GM18907 (cell line): Measurements from ENCODE around the gene PRKD1.

Experiments
- ATAC-seq: cut with Tn5 transposase; IDR thresholded peaks from one replicate; pipeline ENCODE4 v1.9.1; 2021; ENCODE audit warnings: mild to moderate bottlenecking, moderate library complexity; ENCODE audit not compliant: unreplicated experiment

The PRKD1 gene

DNA sequence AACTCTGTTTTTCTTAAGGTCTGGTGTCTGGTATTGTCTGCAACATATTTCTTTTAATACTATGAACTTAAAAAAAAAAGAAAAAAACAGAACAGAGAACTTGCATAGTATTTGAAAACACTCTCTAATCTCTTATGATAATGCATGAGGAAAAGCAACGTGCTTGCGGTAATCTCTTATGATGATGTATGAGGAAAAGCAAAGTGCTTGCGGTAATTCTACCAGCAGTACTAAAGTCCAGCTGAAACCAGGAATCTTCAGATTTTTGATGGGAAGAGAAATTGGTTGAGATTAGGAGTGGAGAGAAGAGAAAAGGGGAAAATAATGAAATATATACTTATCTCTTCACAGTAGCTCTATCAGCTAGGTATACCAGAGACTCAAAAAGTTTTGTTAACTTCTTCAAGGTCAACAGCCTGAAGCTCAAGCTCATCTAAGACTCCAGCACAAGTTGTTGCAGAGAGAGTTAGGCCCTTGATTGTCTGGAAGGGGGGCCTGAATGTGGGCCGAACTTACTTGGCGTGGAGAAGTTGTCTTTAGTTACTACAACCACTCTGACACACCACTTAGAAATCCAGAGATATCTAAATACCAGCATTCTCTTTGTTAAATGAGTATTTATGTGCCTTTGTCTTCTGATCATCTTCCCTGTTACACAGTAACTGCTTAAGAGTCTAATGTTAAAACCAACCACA, 240.4 kb downstream of the PRKD1 start:
- ATAC-seq = no peak

DNA sequence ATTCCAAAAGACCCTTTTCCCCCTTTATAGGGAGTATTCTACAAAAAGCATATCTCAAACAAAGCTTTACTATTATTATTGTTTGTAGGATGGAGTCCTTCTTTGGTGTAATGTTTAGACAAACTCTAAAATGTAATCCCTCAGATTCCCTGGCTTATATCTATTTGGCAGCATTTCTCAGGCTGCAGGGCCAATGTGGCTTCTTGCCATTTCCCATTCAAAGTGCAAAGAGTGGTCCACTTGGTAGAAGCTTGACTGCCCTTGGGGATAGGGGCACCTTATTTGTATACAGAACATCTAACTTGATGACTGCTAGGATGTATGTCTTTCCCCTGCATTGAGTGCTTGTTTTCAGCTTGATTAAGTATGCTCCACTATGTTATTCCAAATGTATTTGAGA, 242.7 kb downstream of the PRKD1 start:
- no peak for ATAC-seq

DNA sequence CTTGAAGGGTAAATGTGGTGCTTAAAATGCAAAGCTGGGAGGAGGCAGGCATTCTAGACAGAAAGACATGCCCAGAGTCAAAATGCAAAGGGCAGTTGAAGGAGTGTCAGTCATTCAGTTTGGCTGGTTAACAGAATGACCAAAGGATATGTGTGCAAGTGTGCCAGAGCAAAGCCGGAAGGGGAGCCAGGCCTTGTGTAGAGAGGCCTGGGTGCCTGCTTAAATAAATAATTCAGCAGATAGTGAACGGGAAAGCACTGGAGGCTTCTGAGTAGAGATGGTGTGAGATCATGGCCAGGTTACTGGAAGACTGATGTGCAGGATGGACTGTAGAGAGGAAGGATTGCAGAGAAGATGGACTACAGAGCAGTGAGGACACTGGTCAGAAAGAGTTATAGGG, 244.9 kb downstream of the PRKD1 start:
- no peak for ATAC-seq

DNA sequence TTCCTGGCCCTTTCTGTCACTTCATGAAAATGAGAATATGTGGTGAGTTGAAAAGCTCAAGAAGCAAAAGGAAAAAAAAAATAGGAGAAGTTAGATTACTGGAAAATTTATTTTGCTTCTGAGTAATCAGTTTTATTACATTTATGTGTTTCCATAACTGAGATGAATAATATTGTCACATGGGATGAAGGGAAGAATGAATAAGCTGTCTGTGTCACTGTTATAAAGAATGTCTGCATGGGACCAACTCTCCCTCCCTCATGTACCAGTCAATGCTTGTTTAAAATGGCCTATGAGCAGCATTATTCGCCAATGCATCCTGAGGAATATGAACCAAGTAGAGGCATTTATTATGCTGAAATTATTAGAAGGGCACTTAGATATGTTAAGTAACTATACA, 246.3 kb downstream of the PRKD1 start:
- no peak for ATAC-seq

DNA sequence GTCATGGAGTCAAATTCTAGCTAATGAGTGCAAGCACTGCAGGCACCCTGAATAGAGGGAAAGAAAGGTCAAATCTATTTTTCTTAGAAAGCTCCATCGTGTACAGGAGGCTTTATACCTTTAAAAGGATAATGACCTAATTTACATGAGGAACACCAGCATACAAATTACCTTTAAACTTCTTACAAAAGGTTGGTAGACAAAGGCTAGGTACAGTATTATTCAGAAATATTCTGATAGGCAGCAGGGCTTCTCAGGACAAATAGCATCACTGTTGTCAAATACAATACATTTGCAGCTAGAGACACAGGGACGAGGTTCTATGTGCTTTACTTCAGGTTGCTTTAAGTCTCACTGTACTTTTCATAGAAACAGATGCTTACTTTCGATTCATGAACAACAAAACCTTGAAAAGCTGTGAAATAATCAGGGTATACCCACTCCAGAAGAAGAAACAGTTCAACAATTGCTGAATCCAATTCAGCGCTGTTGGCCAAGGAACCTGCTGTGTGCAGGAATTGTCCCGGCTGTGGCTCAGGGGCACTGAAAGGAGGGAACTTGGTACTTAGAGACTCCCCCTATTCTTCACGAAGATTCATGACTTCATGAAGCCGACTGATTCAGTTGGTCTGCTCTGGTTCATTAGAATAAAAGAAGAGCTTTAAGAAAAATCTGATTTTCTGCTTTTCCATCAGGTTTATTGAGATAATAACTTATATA, 252.9 kb downstream of the PRKD1 start:
- no peak for ATAC-seq

DNA sequence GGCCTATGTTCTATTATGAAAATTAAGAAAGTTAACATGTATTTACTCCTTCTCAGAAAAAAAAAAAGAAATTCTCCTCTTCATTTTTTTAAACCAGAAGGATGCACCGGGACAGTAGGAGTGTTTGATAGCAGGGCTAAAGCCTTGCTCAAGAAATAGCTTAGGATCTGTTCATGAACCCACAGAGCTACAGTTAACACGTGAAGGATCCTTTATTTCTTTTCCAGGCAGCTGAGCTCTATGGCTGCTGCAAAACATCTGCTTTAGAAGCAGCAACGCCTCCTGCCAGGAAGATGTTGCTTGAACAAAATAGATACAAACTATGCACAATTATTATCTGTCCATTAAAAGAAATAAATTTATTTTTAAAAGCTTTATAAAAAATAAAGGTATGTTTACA, 254.8 kb downstream of the PRKD1 start:
- ATAC-seq = no peak

DNA sequence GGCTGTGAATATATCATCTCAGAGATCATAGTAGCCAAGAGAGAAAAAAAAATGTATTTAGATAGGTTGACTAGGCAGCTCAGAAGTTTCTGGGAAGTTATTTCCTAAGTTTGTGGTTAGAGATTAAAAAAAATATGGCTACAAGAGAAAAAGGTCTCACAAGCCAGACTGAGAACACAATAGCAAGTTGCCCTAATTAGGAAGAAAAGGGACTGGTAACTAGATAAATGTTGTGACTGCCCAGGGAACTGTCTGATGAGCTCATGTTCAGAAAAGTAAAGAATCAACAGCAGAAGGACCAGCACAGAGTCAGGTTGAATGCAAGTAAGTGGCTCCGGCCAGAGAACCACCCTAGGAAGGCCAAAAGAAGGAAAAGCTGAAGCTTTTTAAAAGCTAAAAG, 256.6 kb downstream of the PRKD1 start:
- ATAC-seq = no peak

DNA sequence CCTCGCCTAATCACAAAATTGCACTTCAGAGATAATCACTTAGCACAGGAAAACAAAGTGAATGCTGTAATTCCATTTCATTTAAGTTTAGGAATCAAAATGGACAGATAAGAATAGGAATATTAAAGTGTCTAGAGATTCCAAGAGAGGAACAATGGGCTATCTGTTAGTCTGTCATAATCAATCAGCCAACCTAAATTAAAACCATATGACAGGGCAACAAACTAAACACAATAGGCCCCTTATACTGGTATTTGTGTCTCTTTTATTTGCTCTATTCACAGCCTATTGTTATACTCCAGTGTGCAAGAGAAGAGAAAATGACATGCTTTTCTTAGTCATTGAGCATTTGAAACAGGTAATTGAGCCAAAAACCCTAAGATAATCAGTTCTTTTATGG, 259.4 kb downstream of the PRKD1 start:
- ATAC-seq = no peak

DNA sequence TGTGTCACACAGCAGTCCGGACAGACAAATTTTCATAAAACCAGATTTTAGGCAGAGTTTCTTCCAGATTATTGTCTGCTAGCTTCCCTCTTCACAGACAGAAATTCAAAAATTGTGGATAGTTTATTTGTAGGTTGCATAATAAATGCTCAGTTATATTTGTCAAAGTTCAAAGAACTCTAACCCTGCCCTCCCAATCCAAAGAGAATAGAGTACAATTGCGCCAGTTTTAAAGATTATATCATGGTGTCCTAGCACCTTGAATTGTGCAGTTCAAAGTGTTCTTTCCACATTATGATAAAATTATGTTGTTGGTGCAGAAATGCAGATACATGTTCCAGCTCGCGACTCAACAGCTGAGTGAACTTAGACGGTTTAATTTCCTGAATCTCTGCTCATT, 263.1 kb downstream of the PRKD1 start:
- no peak for ATAC-seq

DNA sequence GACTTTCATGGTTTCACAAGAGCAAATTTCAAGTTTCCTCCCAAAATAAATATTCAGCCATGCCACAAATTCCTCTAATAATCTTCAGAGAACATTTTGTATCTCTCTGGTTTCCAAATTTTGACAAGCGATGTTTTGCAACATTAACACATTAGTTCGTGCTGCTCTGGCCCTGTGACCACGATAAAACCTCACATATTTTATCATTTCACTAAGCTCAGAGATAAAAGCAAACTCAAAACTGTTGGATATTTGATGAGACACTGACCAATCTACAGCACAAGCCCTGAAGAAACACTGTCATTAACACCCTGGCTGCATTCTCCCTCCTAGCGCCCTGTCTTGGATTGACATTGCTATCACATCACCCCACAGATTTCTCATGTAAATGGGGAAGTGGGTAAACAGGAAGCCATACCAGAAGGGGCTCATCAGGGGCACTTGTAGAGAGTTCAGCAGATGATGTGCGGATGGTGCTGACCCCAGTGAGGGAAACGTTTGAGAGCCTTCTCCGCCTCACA, 264.3 kb downstream of the PRKD1 start:
- no peak for ATAC-seq

DNA sequence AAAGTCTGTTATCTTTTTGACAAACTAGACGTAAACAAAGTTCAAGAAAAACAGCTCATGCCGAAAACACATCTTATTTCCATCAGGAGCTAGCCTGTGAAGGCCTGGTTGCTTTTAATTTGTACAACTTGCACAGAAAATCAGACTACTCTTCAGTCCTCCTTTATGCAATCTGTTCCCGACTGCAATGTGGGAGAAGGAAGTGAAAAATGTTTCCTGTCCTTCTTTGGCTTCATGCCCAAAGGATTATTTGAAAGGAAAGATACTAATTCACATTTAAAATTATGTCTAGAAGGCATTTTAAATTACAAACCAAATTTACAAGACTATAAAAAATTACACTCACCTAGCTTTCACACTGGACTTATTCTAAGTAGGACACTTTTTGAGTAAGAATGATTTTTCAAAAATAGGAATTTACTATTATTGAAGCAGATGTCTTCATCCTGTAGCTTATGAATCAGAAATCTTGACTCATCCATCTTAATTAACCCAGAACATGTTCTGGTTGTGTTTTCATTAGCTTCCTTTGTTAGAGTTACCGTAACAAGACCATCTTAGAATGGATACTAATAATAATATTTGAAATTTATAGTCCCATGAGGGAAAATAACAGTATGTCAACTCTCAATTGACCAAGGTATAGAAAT, 272.6 kb downstream of the PRKD1 start:
- ATAC-seq = no peak

DNA sequence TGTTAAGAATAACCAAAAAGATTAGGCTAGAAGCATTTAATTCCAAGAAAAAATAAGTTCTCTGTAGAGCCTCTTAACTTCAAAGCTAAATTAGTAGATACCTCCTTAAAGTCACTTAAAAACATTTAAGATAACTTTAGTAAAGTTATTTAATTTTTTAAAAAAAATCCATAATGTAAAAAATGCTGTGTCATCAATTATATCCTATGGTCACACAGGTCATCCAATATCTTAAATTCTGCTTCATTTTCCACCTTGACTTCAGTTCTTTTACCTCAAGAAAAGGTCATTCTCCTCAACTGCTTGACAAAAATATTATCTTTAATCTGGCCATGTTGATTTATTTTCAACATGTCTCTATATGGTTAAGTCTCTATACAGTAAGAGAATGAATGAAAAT, 274.3 kb downstream of the PRKD1 start:
- ATAC-seq = no peak

DNA sequence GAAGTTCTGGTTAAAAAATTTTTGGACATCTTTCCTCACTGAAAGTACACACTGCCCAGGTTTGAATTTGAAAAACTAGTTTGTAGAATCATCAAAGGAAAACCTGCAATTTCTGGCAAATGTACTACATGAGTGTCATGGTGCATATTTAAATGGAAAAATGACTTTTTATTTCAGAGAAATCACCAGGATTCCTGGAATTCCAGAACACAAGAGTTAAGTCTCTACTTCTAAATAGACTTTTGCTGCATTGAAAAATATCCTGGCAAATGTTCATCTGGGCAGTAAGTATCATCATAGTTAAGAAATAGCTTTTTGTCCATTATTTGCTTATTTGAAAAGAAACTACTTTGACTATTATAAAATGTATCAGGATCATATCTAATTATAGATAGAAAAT, 275.1 kb downstream of the PRKD1 start:
- ATAC-seq = no peak

DNA sequence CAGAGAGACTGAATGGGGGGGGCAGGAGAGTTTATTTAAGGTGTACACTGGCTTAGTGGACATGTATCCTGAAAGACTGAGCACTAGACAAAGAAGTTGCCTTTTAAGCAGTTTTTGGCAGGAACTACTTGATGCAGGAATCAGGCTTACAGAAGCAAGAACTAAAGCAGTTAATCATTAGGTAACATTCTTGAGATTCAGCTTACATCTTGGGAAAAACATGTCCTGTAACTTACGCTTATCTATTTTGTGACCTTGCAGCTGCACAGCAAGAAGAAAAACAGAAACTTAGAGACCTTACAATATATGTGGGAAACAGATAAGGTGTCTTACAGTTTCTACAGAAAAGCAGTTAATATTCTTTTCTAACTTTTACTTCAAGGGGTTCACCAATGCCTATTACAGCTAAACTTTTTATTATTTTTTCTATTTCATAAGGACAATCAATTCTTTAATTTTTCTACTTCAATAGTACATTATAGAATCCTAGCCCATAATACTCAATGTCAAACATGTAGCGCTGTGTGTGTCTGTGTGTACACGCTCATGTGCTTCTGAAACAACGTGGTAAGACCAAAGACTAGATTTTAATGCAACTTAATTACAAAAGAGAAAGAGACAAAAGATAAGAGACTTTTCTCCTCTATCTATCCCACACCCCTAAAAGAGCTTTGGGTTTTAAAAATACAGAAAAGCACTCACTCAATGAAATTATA, 276.9 kb downstream of the PRKD1 start:
- no peak for ATAC-seq

DNA sequence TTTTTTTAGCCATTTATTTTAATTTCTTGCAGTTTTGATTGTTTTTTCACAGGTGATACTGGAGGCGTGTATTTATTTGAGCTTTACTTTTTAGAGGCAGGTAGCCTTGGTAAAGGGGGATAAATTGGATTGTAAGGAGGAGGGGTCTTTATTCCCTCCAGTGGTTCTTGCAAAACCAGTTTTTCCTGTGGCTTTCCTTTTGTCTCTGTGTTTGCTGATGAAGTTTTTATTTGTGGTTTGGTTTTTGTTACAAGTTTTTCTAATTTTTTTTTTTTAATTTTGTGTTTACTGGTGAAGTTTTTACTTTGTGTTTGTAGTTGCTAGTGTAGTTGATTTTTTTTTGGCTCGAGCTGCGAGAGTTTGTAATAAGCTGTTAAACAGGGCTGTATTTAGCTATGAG, 278.5 kb downstream of the PRKD1 start:
- no peak for ATAC-seq

DNA sequence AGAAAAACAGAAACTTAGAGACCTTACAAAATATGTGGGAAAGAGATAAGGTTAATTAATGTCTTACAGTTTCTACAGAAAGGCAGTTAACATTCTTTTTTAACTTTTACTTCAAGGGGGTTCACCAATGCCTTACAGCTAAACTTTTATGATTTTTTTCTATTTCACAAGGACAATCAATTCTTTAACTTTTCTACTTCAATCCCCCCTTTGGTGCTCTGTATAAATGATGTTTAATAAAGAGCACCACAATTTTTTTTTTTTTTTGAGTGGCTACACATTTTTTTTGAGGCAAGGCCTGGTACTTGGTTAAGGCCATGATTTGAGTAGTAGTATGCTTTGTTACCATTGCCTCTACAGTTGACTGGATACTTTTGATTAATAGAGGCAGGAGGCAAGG, 279.6 kb downstream of the PRKD1 start:
- no peak for ATAC-seq

DNA sequence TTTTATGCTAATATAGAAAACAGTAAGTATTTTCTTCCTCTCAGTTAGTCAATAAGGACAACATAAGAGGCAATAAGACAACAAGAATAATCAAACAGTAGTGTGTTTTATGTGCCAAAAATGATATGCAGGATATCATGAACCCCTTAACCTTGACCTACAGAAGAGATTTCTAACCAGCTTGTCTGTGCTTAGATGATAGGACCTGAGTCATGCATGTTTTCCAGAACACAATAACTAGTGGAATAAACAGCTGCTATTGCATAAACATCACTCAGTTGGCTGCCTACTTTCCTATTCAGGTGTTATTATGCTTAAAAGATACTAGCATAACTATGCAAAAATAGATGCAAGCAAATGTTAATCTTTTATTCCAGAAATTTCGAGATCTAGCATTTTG, 282.5 kb downstream of the PRKD1 start:
- no peak for ATAC-seq

DNA sequence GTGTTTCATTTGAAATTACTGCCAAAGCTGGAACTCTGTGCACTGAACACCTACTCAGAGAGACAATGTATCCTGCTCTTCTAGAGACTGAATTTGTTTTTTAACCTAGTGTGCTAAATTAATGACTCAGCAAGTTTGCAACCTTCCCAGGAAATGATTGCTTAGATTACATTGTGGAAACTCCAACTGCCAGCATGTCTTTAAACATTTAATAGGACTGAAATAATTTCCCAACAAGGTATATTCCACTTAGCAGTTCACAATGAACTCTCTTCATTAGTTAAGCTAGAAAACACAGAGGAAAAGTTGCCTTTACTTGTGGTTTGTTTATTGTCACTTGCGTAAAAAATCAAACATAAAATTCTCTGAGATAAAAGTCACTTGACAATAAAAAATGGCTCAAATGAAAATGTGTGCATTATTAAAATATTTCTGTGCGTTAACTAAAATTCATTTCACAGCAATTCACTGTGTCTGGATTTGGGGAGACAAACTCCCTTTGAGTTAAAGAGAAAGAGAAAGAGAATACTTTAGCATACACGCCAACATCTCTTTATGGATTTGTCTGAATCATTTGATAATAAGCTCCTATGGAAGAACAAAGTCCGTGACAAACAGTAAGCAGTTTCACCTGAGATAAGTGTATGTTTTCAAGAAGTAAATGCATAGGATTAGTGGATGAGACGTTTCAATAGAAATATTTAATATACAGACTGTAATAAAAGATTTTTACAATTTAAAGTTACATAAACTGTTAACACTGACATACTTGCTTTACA, 284.0 kb downstream of the PRKD1 start:
- no peak for ATAC-seq

DNA sequence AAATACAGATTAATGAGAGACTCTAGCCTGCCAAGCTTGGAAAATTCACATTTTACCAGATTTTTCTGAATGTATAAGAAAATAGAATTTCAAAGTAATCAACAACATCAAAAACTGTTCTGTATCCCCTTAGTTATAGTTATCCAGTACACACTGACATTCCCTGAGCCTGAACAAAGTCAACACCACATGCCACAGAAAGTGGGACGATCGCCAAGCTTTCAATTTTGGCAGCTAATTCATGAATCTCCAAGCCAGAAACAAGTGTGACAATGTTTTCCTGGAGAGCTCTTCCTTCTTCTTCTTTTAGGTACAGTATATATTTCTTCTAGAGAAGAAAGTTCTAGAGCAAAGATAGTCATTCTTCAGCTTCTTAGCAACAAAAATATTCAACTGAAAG, 290.2 kb downstream of the PRKD1 start:
- ATAC-seq = no peak

DNA sequence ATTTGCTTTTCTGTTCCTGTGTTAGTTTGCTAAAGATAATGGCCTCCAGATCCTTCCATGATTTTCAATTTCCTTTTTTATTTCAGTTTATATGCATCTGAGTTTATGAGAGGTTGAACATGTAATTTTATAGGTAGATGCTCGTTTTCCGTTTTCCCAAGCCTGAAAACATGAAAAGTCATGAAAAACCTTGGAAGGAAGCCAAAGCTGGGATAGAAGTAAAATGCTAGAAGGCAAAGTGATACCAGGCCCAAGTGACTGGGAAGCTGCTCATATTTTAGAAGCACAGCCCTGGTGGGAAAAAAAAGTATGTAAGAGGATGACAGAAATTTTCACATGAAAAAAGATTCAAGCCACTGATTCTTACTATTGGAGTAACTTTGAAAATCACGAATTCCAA, 290.8 kb downstream of the PRKD1 start:
- ATAC-seq = no peak
